Gastrocnemius medialis (tissue), 4 donors: ENCODE measurements around the gene THG1L. TPM values are rescaled to one million over a fixed set of nuclear protein-coding genes. Genes with fewer than 3 reads are reported as not detected.
A peak's percentile ranks its signal among the peaks of the same experiment; 100 is the strongest.

ENCODE experiments used
- ATAC-seq, 2 donors: fragments of 150-250 bp; one replicate each; pipeline ENCODE4 v1.9.1; 2016
- DNase-seq, 2 donors: peaks; one replicate each; pipeline ENCODE4 v3.0.0-alpha.2; 2019
- H3K27ac ChIP-seq, 4 donors: fragments of 200-600 bp; sonication (generic); 1 replicate in 1 of 4; 2 replicates in 3 of 4; pipeline ENCODE4 v1.5.1; 2016 to 2018; ENCODE audit warnings: mild to moderate bottlenecking in 2 of 4, moderate library complexity in 1 of 4
- H3K27me3 ChIP-seq, 3 donors: fragments of 200-600 bp; sonication (generic) in 2 of 3; 1 replicate in 1 of 3; 2 replicates in 2 of 3; pipeline versions ENCODE4 v1.5.1 to v1.6.0; 2016 to 2019; ENCODE audit warnings: mild to moderate bottlenecking in 1 of 3, moderate library complexity in 1 of 3
- H3K36me3 ChIP-seq, 2 donors: fragments of 200-600 bp; sonication (generic) in 1 of 2; one replicate each; pipeline ENCODE4 v1.5.1; 2017 to 2018
- H3K4me1 ChIP-seq, 2 donors: fragments of 200-600 bp; sonication (generic) in 1 of 2; one replicate each; pipeline ENCODE4 v1.5.1; 2016 to 2017; ENCODE audit warnings: mild to moderate bottlenecking in 2 of 2
- H3K4me3 ChIP-seq, 4 donors: fragments of 200-600 bp; sonication (generic) in 3 of 4; 1 replicate in 1 of 4; 2 replicates in 3 of 4; pipeline ENCODE4 v1.5.1; 2016 to 2019; ENCODE audit warnings: mild to moderate bottlenecking in 2 of 4
- H3K9me3 ChIP-seq, 3 donors: fragments of 200-600 bp; sonication (generic) in 2 of 3; 1 replicate in 1 of 3; 2 replicates in 2 of 3; pipeline ENCODE4 v1.5.1; 2016 to 2019
- CTCF ChIP-seq, 5 experiments: fragments of 450-650 bp in 3 of 5; fragments of 200-600 bp in 2 of 5; sonication (generic) in 2 of 5; IDR thresholded peaks in 4 of 5; conservative IDR thresholded peaks in 1 of 5; 1 replicate in 4 of 5; 2 replicates in 1 of 5; pipeline ENCODE4 v1.5.1; 2016 to 2019; ENCODE audit warnings: antibody characterized with exemption in 5 of 5, mild to moderate bottlenecking in 3 of 5, moderate library complexity in 3 of 5
- POLR2A ChIP-seq, 2 donors: fragments of 450-650 bp; IDR thresholded peaks; one replicate each; pipeline ENCODE4 v1.6.1; 2017; ENCODE audit warnings: antibody characterized with exemption in 2 of 2, mild to moderate bottlenecking in 2 of 2, moderate library complexity in 2 of 2
- in situ Hi-C, 4 donors: fragments of 200-750 bp; cut with MboI; loops; one replicate each; pipeline versions ENCODE4 v1.15.0 to v1.8.0; 2017; ENCODE audit warnings: low sequenced_read_pairs in 4 of 4
- intact Hi-C: fragments of 100-400 bp; cut with DNase I; formaldehyde crosslinking; loops from one replicate; pipeline ENCODE4 v1.15.1; 2023; ENCODE audit warnings: low total_unique reads
- total RNA-seq, 4 donors: library from RNA; depleted of rRNA; stranded (reverse); fragments of >200 nt; gene quantifications; one replicate each; pipeline versions ENCODE4 v1.1.0 to v1.2.3, GENCODE V29; 2016

Gene THG1L
- total RNA-seq, 4 donors from 2014 or later, result 3.5 to 9.7 (median 6.6) TPM

DNA sequence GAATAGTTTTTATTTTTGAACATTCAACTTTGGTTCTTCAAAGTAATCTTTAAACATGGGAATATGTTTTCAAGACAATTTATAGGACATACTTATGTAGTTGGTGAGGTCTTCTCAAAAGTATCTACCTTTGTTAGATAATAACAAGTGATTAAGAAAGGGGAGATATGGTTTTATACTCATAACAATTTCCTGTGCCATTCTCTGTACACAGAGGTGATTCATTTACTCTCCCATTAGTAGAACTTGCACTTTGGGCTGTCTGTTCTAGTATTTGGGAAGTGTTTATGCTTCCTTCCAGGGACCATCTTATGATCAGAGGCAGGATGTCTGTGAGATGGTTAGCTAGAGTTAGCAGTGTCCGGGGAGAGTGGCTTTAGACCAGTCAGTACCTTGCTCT, 27.5 kb downstream of the THG1L start:
- ATAC-seq (no peak), DNase-seq (no peak)
- no peak overlapping the region for H3K27ac ChIP-seq
- H3K9me3 ChIP-seq, result no peaks in the 10 kb centered on the region
- H3K4me1 ChIP-seq, result no peaks in the 10 kb centered on the region
- in situ Hi-C loops (loop anchor here in 1 of 4 donors (25.0 kb wide), 1 partner anchor 1379 kb away; no protein-coding TSS in a partner anchor), intact Hi-C loops (no loop called here)
- no peak overlapping the region for H3K4me3 ChIP-seq
- no peak for TF ChIP-seq CTCF (IDR thresholded peaks at IDR 0.05 in 4 of 5, conservative IDR thresholded peaks at IDR 0.05 in 1 of 5)
- no peak for TF ChIP-seq POLR2A (IDR thresholded peaks at IDR 0.05)
- no peaks in the 10 kb centered on the region for H3K27me3 ChIP-seq
- H3K36me3 ChIP-seq, result peaks cover 0 to 16% of the 10 kb centered on the region in 2 donors

DNA sequence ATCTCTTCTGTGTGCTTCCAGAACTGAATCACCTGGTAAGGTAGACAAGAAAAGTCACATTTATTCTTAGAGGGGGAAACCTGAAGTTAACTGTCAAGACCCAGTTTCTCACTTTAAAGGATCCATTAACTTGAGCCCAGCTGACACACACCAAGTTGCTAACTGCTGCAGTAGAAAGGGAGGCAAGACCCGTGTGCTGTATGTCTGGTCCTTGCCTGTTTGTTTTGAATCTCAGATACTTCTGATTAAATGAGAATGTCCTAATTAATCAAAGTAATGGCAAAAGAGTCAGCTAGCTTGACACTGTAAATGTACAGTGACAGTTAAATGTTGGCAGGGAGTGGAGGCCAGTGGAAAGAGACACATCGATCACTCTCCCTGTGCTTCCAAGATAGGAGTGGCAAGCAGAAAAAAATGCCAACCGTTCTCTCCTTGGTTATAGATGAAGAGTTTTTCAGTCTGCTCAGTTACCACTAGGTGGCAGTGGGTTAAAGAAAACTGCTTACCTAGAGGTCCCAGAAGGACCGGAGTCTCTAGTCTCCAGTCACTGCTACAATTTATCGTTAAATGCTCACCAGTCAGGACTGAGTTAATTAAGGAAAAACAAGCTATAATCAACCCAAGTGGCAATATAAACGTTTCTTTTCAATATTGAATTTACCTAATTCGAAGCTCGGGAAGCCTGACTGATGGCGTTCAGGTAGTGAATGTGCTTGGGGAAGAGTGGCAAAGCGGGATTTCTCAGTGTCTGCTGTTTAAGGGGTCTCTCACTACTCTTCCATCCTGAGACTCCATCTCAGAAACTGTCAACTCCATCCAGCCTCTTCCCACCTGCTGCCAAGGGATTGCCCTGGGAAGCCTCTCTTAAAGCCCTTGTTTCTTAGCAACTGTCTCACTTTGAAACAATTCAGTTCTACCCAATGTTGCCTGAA, 30.7 kb downstream of the THG1L start:
- Histone ChIP-seq H3K9me3 (no peaks in the 10 kb centered on the region), H3K27me3 (no peaks in the 10 kb centered on the region), H3K4me3 (no peak overlapping the region), H3K27ac (no peak overlapping the region), H3K4me1 (no peaks in the 10 kb centered on the region), H3K36me3 (no peaks in the 10 kb centered on the region)
- peak; percentile 86 to 94 for ATAC-seq
- TF ChIP-seq POLR2A (IDR thresholded peaks at IDR 0.05) (no peak), CTCF (IDR thresholded peaks at IDR 0.05 in 4 of 5, conservative IDR thresholded peaks at IDR 0.05 in 1 of 5) (peak; percentile 53 to 73 (median 62))
- in situ Hi-C loops (loop anchor here in 1 of 4 donors (25.0 kb wide), 1 partner anchor 1375 kb away; no protein-coding TSS in a partner anchor), intact Hi-C loops (loop anchor here (2.0 kb wide), 2 partner anchors 233 to 1371 kb away; no protein-coding TSS in a partner anchor)
- DNase-seq, result no peak

DNA sequence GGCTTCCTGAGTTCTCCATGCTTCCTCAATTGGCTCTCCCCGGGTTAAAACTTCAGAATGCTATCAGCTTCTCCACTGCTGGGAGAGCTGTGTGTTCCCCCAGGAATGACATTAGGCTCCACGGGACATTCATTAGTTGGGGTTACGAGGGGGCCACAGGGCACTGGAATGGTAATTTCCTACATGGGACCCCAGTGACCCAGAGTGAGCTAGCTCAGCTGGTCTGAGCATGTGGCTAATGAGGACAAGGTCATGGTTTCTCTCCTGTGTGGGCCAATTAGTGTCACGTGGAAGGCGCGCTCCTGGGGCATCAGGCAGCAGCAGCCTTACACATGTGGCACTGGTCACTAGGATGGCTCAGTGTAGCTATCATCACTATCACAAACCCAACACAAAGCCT, 33.3 kb downstream of the THG1L start:
- H3K4me3 ChIP-seq, result no peak overlapping the region
- no peak for ATAC-seq
- no peak for DNase-seq
- in situ Hi-C loops (loop anchor here in 1 of 4 donors (25.0 kb wide), 1 partner anchor 1373 kb away; no protein-coding TSS in a partner anchor), intact Hi-C loops (no loop called here)
- no peak overlapping the region for H3K27ac ChIP-seq
- TF ChIP-seq CTCF (IDR thresholded peaks at IDR 0.05 in 4 of 5, conservative IDR thresholded peaks at IDR 0.05 in 1 of 5), result no peak
- TF ChIP-seq POLR2A (IDR thresholded peaks at IDR 0.05), result no peak
- peaks cover 5 to 9% of the 10 kb centered on the region in 2 donors for H3K4me1 ChIP-seq
- no peaks in the 10 kb centered on the region for H3K9me3 ChIP-seq
- H3K36me3 ChIP-seq, result no peaks in the 10 kb centered on the region
- no peaks in the 10 kb centered on the region for H3K27me3 ChIP-seq

DNA sequence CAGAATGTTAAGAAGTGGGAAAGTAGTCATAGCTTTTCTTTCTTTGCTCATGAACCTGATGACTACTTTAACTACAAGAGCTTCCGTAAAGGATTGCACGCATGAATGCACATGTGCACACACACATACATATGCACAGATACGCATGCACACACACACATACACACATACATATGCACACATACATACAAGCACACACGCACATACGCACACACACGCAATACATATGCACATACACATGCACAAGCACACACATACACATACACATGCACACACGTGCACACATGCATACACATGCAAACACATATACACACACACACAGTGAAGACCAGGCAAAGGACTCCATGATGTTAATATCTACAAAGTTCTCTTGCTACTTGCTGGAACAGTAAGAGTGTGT, 35.2 kb downstream of the THG1L start:
- H3K27ac ChIP-seq, result no peak overlapping the region
- ATAC-seq, result no peak
- no peaks in the 10 kb centered on the region for H3K27me3 ChIP-seq
- H3K36me3 ChIP-seq, result no peaks in the 10 kb centered on the region
- no peak for DNase-seq
- H3K4me3 ChIP-seq, result no peak overlapping the region
- no peak for TF ChIP-seq CTCF (IDR thresholded peaks at IDR 0.05 in 4 of 5, conservative IDR thresholded peaks at IDR 0.05 in 1 of 5)
- no peak for TF ChIP-seq POLR2A (IDR thresholded peaks at IDR 0.05)
- peaks cover 5 to 9% of the 10 kb centered on the region in 2 donors for H3K4me1 ChIP-seq
- H3K9me3 ChIP-seq, result no peaks in the 10 kb centered on the region
- intact Hi-C loops (no loop called here), in situ Hi-C loops (loop anchor here in 1 of 4 donors (25.0 kb wide), 1 partner anchor 1371 kb away; no protein-coding TSS in a partner anchor)
